Fibroblast of villous mesenchyme (primary cell): ENCODE measurements around the gene CARNS1. TPM values are rescaled to one million over a fixed set of nuclear protein-coding genes. Genes with fewer than 3 reads are reported as not detected.

Source experiments
- DNase-seq: peaks from one replicate; pipeline ENCODE4 v3.0.0-alpha.2; 2010; ENCODE audit warnings: low read depth
- H3K4me3 ChIP-seq: 2 replicates; pipeline ENCODE4 v1.5.1; 2011; ENCODE audit warnings: low read depth, mild to moderate bottlenecking, low read length
- small RNA-seq: library from RNA; depleted of rRNA; stranded (forward); fragments of <200 nt; gene quantifications from one replicate; pipeline ENCODE3, GENCODE V24; 2012
- total RNA-seq: library from RNA; depleted of rRNA; stranded (reverse); fragments of >200 nt; gene quantifications from 2 replicates; pipeline ENCODE4 v1.2.3, GENCODE V29; 2012
- TF ChIP-seq, protein P1 (sequence below): IDR thresholded peaks from 2 replicates; pipeline ENCODE4 v1.5.1; 2012; ENCODE audit warnings: low read depth, mild to moderate bottlenecking, low read length; ENCODE audit not compliant: insufficient read depth

CARNS1 gene
- total RNA-seq, 1 donor: not detected

GRCh38 chr11:67469508-67469811, 54.0 kb downstream of the CARNS1 start:
- peak overlapping the region; percentile 67 for H3K4me3 ChIP-seq
- no peak for DNase-seq
- TF ChIP-seq, protein P1, sequence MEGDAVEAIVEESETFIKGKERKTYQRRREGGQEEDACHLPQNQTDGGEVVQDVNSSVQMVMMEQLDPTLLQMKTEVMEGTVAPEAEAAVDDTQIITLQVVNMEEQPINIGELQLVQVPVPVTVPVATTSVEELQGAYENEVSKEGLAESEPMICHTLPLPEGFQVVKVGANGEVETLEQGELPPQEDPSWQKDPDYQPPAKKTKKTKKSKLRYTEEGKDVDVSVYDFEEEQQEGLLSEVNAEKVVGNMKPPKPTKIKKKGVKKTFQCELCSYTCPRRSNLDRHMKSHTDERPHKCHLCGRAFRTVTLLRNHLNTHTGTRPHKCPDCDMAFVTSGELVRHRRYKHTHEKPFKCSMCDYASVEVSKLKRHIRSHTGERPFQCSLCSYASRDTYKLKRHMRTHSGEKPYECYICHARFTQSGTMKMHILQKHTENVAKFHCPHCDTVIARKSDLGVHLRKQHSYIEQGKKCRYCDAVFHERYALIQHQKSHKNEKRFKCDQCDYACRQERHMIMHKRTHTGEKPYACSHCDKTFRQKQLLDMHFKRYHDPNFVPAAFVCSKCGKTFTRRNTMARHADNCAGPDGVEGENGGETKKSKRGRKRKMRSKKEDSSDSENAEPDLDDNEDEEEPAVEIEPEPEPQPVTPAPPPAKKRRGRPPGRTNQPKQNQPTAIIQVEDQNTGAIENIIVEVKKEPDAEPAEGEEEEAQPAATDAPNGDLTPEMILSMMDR: no peak

DNA sequence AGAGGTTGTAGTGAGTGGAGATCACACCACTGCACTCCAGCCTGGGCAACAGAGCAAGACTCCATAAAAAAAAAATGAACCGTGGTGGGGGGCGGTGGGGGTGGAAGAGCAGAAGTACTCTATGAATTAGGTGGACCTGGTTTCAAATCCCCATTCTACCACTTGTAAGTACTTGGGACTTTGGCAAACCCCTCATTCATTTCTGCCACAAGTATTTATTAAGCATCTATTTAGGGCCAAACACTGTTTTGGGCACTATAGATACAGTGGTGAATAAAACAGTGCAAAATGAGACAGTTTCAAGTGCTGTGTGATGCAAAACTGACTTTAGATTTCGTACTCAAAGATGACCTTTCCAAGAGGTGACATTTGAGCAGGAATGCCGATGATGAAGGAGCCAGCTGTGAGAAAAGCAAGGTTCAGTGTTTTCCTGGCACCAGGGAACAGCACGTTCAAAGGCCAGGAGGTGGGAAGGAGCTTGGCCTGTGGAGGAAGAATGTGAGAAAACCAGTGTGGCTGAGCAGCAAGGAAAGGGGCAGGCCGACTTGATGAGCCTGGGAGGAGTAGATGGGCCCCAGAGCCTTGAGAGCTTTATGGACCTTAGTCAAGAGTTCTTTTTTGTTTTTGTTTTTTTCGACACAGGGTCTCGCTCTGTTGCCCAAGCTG, 55.0 kb downstream of the CARNS1 start:
- no peak for DNase-seq
- TF ChIP-seq, protein P1: no peak
- H3K4me3 ChIP-seq: no peak overlapping the region

- no peak overlapping the region for H3K4me3 ChIP-seq
- TF ChIP-seq, protein P1: no peak
- DNase-seq: no peak
Observed at GRCh38 chr11:67472882-67473281, 57.4 kb downstream of the CARNS1 start.

Small RNAs within 50 kb of the gene (small RNA-seq; reads per million reads assigned to genes)
- not detected for gene RNU6-1238P

Other genes starting within 250 kb of the CARNS1 start
- 24.5 and 33.2 TPM in 2 replicates for gene GRK2, start 149.2 kb upstream of the CARNS1 start, total RNA-seq
- 29.6 and 29.8 TPM in 2 replicates for gene ANKRD13D, start 126.4 kb upstream of the CARNS1 start, total RNA-seq
- 16.1 and 21.2 TPM in 2 replicates for gene SSH3, start 112.1 kb upstream of the CARNS1 start, total RNA-seq
- 43.2 and 68.9 TPM in 2 replicates for gene POLD4, start 62.1 kb upstream of the CARNS1 start, total RNA-seq
- gene CLCF1, start 42.1 kb upstream of the CARNS1 start, total RNA-seq: 3.5 and 4.7 TPM in 2 replicates
- 4.3 and 6.4 TPM in 2 replicates for gene RAD9A, start 23.7 kb upstream of the CARNS1 start, total RNA-seq
- 172 and 202 TPM in 2 replicates for gene PPP1CA, start 13.8 kb upstream of the CARNS1 start, total RNA-seq
- not detected in 2 replicates for gene TBC1D10C, start 11.6 kb upstream of the CARNS1 start, total RNA-seq
- 42.3 and 47.0 TPM in 2 replicates for gene RPS6KB2, start 12.8 kb downstream of the CARNS1 start, total RNA-seq
- 0.32 TPM in 1 of 2 replicates, not detected in the other for gene PTPRCAP, start 22.0 kb downstream of the CARNS1 start, total RNA-seq
- 85.5 and 102 TPM in 2 replicates for gene CORO1B, start 27.8 kb downstream of the CARNS1 start, total RNA-seq
- not detected in 2 replicates for gene GPR152, start 37.1 kb downstream of the CARNS1 start, total RNA-seq
- gene CABP4, start 39.7 kb downstream of the CARNS1 start, total RNA-seq: not detected in 2 replicates
- 18.4 and 18.6 TPM in 2 replicates for gene TMEM134, start 53.6 kb downstream of the CARNS1 start, total RNA-seq
- 42.7 and 55.1 TPM in 2 replicates for gene AIP, start 67.3 kb downstream of the CARNS1 start, total RNA-seq
- gene PITPNM1, start 89.7 kb downstream of the CARNS1 start, total RNA-seq: 21.9 and 22.9 TPM in 2 replicates
- gene CDK2AP2, start 92.5 kb downstream of the CARNS1 start, total RNA-seq: 13.5 and 16.8 TPM in 2 replicates
- gene CABP2, start 107.8 kb downstream of the CARNS1 start, total RNA-seq: not detected in 2 replicates
- gene GSTP1, start 168.1 kb downstream of the CARNS1 start, total RNA-seq: 495 and 721 TPM in 2 replicates
- gene NDUFV1, start 191.3 kb downstream of the CARNS1 start, total RNA-seq: 140 and 178 TPM in 2 replicates
- gene NUDT8, start 214.3 kb downstream of the CARNS1 start, total RNA-seq: 4.7 and 5.8 TPM in 2 replicates
- gene TBX10, start 224.1 kb downstream of the CARNS1 start, total RNA-seq: not detected in 2 replicates
- not detected in 2 replicates for gene ACY3, start 235.1 kb downstream of the CARNS1 start, total RNA-seq